AG20443 (cell line): Measurements from ENCODE around the gene IL1RL1.

ENCODE experiments used
- DNase-seq: peaks from one replicate; pipeline ENCODE4 v3.0.0; 2012; ENCODE audit warnings: low spot score, mixed read lengths

IL1RL1 gene

DNA sequence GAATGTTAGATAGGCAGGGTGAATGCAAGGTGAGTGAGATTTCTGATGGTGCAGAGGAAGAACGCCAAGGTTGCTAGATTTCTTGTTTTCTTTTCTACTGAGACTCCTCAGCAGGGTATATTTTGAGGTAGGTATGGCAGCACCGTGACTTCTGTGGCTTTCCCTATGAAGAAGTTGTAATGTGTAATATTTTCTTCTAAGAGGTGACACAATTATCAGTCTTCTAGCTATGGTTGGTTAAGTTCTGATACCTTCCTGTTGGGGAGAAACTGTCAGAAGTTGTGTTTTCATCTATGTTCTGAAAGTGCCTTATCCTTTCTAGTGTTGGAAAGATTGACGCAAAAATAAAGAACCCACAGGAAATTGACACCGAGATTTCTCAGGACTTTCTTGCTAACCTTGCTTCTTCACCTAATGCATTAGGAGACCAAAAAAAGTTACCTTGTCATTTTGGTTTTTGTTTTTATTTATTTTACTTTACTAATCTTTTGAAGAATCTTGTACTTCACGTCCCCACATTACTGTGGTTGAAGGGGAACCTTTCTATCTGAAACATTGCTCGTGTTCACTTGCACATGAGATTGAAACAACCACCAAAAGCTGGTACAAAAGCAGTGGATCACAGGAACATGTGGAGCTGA is 56.1 kb downstream of the IL1RL1 start:
- no peak for DNase-seq

DNA sequence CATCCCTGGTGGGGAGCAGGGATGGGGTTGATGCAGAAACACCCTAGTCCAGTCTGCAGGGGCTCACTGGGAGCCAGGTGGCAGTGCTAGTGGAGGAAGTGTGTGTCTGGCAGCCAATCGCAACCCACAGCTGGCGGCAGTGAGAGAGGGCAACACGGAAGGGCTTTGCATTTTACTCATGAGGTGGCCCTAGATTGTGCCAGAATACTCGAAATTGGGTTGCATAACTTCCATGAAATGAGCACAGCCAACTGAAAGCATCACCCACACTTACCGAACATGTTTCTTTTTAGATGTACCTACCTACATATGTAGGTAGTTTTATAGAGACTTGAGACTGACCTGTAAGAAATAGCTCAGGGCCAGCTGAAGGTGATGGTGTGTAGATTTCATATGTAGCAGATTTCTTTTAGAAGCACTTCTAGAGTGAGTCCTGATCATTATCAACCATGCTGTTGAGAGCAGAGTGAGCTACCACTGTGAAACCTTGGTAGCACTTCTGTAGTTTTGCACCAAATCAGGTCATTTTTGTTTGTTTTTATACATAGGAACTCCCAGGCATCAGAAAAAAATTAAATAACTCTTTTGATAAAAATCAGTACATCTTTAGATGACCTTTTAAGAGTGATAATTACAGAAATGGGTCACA is 57.2 kb downstream of the IL1RL1 start:
- DNase-seq, result no peak

DNA sequence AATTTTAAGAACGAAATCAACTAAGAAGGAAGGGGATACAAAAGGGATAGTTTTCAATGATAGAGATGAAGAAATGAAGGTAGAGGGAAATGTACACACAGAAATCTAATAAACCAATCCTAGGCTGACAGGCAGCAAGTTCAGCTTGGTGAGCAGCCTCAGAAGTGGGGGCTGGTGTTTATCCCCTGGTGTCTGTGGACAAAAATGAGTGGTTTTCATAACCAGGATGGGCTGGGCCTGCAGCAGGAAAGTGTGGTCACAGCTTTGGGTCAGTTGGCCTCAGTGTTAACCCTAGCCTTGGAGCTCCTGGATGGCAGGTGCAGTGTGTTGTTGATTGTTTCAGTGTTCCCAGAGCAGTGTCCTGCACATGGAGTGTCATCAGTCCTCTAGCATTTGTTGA is 58.5 kb downstream of the IL1RL1 start:
- no peak for DNase-seq

DNA sequence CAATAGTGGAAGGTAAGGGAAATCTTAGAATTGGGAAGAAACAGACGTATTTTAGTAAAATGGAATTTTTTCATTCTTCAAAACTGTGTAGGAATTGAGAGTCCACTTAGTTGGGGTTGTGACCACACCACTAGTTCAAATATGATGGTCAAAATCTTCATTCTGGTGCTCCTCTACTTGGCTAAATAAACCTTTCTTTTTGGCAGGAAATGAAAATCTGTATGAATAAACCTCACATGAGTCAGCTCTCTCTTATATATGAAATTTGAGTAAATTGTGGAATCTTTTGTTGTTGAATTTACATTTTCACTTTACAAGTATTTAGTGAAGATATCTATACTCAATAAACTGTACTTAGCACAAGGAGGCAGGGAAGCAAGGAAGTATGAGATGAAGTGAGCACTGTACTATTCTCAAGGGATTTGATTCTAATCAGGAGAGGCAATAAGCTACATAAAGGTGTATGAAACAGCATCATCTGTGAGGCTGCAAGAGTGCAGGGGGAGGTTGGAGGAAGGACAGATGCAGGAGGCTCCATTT is 64.8 kb downstream of the IL1RL1 start:
- DNase-seq, result no peak

DNA sequence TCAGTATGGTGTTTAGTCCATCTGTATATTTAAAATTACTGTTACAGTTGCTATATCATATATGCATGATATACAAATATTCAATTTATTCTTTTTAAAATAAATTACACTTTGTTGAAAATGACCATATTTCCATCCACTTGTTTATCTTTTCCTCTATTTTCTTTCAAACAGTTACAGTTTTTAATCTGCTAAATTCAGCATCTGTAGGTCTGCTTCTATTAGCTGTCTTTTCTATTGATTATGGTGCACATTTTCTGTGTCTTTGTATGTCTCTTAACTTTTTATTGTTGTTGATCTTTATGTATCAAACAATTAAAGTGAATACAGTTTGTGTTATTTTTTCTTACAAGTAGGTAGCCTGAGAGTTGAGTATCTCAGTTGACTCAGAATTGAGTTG is 72.4 kb downstream of the IL1RL1 start:
- DNase-seq, result no peak

DNA sequence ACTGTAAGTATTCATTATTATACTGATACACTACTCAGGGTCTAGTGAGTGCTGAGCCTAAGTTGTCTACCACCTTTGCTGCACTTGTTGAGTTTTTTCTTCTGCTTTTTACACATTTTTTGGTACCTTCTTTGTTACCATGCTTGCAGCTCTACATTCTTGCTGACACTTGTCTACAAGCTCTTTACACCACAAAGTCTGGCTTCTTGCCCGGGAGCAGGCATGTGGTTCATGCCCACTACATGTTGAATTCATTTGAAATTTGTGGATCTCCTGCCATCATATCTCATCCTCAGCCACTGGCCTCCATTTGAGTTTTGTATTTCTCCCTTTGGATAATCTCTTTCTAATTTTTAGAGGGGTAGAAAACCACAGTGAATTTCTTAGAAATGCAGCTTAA is 74.2 kb downstream of the IL1RL1 start:
- DNase-seq, result no peak

DNA sequence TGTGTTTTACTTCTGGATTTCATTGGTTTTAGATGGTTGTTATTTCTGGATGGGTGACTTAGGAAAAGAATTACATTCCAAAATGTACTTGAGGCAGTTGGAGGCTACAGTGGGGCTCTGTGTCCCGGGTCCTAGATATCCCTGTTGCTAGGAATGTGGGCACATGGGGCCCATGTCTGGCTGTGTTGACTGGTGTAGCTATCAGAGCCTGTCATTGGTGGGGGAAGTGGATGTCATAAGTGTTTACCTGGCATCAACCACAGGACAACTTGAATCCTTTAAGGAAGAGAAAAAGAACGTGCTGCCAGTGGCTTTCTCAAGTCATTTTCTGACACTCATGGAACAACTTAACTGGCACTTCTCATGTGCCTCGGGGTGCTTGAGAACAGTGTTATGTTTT is 74.6 kb downstream of the IL1RL1 start:
- DNase-seq, result no peak

DNA sequence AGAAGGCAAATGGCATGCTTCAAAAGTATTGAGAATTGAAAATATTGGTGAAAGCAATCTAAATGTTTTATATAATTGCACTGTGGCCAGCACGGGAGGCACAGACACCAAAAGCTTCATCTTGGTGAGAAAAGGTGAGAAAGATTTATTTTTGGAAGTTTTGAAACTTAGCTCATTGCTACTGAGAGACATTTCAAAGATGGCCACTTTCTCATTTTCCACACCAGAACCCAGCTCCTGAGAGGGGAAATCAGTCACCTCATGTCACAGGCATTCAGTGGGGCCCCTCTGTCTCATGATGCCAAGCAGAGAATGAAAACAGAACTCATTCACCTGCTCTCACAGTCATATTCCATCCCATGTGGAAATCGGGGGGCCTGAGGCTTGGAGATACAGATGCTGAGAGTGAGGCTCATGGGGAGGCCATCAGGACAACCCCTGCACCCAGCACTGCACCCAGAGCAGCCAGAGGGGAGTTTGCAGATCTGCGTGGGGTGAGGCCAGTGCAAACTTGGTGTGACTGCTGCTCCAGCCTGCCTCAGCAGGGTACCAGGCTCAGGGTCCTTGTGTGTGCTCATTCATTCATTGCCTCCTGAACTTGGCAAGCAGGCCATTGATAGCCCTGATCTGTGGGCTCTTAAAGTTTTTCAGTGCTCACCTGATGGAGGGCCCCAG is 75.6 kb downstream of the IL1RL1 start:
- no peak for DNase-seq

DNA sequence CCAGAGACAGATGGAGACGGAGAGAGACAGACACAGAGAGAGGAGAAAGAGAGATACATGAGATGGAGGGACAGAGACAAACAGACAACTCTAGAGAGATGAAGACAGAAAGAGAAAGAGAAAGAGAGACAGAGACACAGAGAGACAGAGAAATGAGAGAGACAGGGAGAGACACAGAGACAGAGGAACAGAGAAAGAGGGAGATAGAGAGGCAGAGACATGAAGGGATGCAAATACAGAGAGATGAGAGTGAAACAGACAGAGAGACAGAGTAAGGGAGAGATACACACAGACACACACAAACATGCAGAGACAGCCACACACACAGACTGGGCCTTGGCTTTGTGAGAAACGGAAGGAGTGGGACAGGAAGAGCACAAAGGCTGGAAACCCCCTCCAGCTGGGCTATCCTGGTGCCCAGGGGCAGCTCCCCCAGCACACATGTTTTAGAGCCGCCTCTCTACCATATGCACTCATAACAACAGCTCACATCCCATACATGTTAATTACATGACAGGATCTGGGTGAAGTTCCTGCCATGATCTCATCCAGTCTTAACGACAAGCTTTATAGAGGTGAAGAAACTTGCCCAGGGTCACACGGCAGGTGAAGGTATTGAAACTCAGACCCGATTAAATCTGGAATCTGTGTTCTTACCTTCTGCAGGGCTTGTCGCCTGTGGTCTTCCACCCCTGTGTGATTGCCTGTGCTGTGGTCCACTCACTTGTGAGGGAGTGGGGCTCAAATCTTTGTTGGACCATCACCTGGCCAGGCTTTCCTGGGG is 76.6 kb downstream of the IL1RL1 start:
- no peak for DNase-seq

DNA sequence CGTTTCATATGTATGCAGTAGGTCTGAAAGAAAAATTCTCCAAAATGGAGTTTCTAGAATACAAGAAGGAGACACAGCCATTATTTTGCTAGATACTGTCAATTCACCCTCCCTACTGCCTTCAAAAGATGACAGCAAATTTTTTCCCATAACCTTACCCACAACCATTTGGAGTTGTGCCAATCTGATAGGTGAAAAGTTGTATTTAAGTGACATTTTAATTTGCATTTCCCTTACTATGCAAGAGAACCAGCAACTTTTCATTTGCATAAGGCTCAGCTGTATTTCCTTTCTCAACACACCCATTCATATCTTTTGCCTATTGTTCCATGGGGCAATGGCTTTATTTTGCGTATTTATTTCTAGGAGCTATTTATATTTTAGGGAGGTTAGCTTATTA is 80.2 kb downstream of the IL1RL1 start:
- no peak for DNase-seq

DNA sequence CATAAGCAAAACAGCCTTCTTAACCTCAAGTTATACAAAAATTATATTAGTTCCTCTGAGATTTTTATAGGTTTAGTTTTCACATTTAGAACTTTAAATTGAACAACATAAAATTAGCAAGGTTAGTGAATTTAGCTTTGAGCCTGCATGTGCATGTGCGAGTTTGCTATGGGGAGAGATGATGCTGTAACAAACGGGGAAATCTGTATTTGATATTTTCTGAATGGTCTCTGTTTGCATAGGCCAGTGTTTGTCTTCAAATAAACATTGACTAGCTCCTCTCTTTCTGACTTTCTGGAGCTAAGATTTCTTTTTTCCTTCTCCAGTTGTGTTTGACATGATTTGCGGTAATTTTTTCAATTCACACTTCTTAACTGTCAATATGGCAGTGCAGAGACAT is 80.7 kb downstream of the IL1RL1 start:
- no peak for DNase-seq

DNA sequence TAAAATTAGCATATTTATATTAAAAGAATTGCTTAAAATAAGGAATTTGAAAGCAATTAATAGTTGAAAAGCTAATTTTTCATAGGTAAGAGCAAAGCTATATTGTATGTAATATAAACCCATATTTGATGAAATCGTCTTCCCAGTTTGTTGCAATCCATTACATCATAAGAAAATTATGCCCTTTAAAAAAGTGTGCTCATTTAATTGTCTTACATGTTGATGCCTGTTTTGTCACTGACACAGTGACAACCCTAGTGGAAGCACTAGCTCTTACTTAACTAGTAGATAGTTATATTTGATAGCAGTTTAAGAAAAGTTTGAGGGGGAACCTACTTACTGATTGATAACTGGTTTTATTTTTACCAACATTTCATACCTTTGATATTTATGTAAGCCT is 81.6 kb downstream of the IL1RL1 start:
- no peak for DNase-seq

DNA sequence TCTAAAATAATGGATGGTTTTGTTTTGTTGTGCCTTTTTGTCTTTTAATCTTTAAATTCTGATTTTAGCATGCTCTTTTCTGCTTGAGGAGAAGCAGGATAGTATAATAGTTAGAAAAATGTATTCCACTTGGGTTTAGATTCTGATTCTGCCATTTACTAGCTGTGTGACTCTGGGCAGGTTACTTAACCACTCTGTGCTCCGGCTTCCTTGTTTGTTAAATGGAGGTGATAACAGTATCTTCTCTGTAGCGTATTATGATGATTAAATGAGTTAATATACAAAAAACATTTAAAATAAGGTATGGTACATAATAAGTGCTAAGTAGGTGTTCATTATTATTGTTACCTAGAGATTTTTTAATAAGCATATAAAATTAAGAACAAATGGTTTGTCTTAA is 84.6 kb downstream of the IL1RL1 start:
- no peak for DNase-seq

DNA sequence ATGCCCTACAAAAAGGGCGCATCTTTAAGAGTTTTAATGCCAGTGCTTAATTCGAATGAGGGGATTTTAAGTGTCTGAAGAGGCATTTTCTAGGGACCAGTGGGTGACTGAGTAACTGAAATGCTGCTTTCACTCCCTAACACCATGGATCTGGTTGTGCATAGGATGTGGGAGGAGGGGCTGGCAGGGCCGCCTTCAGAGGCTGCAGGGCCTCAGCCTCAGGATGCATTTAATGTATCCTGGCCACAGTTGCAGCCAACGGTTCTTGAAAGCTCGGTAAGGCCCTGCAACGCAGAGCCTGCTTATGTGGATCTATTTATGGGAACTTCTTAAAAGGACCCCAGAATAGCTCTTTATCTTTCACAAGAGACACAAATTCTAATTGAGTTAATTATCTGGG is 85.8 kb downstream of the IL1RL1 start:
- no peak for DNase-seq

DNA sequence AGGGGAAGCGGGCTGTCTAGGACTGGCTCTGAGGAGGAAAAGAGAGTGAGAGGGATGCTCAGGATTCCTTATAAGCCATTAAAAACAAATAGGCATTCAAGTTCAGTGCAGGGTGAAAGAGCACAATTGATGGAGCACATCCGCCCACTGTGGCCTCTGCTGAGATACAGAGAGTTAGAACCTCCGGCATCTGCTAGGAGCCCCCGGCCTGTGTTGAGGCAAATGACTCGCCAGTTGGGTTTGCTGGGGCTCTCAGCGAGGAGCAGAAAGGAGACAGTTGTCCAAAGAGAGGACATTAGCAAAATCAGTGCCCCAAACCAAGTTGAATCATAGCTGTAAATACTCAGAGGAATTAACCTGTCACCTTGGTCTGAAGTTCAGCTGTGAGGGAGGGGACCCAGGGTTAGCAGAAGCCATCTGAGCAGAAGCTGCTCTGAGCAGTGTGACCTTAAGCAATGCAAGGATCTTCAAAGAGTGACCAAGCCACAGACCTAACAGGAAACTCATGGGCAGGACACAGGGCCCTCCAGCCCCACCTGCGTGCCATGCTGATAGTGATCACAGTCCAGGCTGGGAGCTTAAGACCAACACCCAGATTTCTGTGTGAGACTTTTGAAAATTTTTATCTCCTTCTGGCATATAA is 88.3 kb downstream of the IL1RL1 start:
- DNase-seq, result no peak

DNA sequence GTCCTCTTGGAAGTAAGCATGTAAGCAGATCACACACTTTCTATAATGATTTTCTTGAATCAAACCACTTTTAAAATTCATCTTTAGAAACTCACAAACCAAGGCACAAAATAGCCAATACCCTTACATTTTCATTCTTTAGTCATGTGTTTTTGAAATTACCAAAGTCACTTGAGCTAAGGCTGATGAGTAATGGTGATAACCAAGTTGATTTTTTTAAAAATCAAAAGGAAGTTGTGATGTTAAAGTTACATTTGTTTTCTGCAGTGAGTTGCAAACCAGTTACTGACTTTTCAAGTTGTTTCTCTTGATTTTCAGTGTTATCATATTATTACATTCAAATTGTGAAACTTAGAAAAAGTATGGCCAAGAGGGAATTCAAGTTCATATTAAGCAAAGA is 90.1 kb downstream of the IL1RL1 start:
- DNase-seq, result no peak
